Breast epithelium (tissue), 4 donors: ENCODE data around the gene ST8SIA2. TPM values are rescaled to one million over a fixed set of nuclear protein-coding genes. Genes with fewer than 3 reads are reported as not detected.

Experiments used
- DNase-seq, 2 donors: peaks; one replicate each; pipeline ENCODE4 v3.0.0-alpha.2; 2019; ENCODE audit warnings: low spot score in 2 of 2
- H3K27ac ChIP-seq, 2 donors: fragments of 200-600 bp; sonication (generic) in 1 of 2; one replicate each; pipeline ENCODE4 v1.5.1; 2016 to 2019; ENCODE audit warnings: mild to moderate bottlenecking in 1 of 2
- H3K27me3 ChIP-seq, 2 donors: fragments of 200-600 bp; sonication (generic) in 1 of 2; one replicate each; pipeline versions ENCODE4 v1.5.1 to v1.6.0; 2017 to 2019; ENCODE audit warnings: control low read depth in 1 of 2, mild to moderate bottlenecking in 1 of 2
- H3K36me3 ChIP-seq: fragments of 200-600 bp; one replicate; pipeline ENCODE4 v1.5.1; 2019
- H3K4me1 ChIP-seq, 2 donors: fragments of 200-600 bp; sonication (generic); one replicate each; pipeline ENCODE4 v1.5.1; 2016 to 2019; ENCODE audit warnings: control low read depth in 1 of 2
- H3K4me3 ChIP-seq, 3 donors: fragments of 200-600 bp; sonication (generic); 1 replicate in 2 of 3; 2 replicates in 1 of 3; pipeline ENCODE4 v1.5.1; 2016 to 2019; ENCODE audit warnings: mild to moderate bottlenecking in 3 of 3, moderate library complexity in 2 of 3
- H3K9me3 ChIP-seq, 2 donors: fragments of 200-600 bp; sonication (generic) in 1 of 2; one replicate each; pipeline ENCODE4 v1.5.1; 2016 to 2019; ENCODE audit warnings: control low read depth in 1 of 2
- CTCF ChIP-seq, 3 donors: fragments of 450-650 bp; IDR thresholded peaks; one replicate each; pipeline ENCODE4 v1.5.1; 2016 to 2017; ENCODE audit warnings: antibody characterized with exemption in 3 of 3, mild to moderate bottlenecking in 3 of 3, moderate library complexity in 3 of 3
- POLR2A ChIP-seq: fragments of 450-650 bp; IDR thresholded peaks from one replicate; pipeline ENCODE4 v1.6.1; 2016; ENCODE audit warnings: antibody characterized with exemption, mild to moderate bottlenecking, moderate library complexity
- POLR2AphosphoS5 ChIP-seq, 3 donors: sonication (generic); formaldehyde crosslinking; IDR thresholded peaks; one replicate each; pipeline ENCODE4 v1.6.1; 2017; ENCODE audit warnings: antibody characterized with exemption in 3 of 3
- intact Hi-C: fragments of 100-400 bp; cut with DNase I; formaldehyde crosslinking; loops from one replicate; pipeline ENCODE4 v1.15.1; 2023; ENCODE audit warnings: low total_unique reads
- total RNA-seq, 3 donors: library from RNA; depleted of rRNA; stranded (reverse); fragments of >200 nt; gene quantifications; one replicate each; pipeline ENCODE4 v1.1.0, GENCODE V29; 2016

ST8SIA2 gene
- total RNA-seq, 3 donors from 2014 or later, result 0.59 to 0.66 TPM; not detected in 1

- no peaks in the 10 kb centered on the region for H3K36me3 ChIP-seq
- DNase-seq, result no peak
- H3K4me1 ChIP-seq, result no peaks in the 10 kb centered on the region
- no peak overlapping the region for H3K4me3 ChIP-seq
- H3K9me3 ChIP-seq, result no peaks in the 10 kb centered on the region
- H3K27me3 ChIP-seq, result no peaks in the 10 kb centered on the region
- TF ChIP-seq CTCF (IDR thresholded peaks at IDR 0.05) (no peak), POLR2AphosphoS5 (IDR thresholded peaks at IDR 0.05) (no peak), POLR2A (no peak)
- H3K27ac ChIP-seq, result no peak overlapping the region
- intact Hi-C loops, result no loop called here
Measured at GRCh38 chr15:92430069-92430440, 36.4 kb downstream of the ST8SIA2 start.

GRCh38 chr15:92435145-92435544 is 41.5 kb downstream of the ST8SIA2 start:
- H3K4me3 ChIP-seq, result no peak overlapping the region
- no peak overlapping the region for H3K27ac ChIP-seq
- H3K27me3 ChIP-seq, result peaks cover 0 to 4% of the 10 kb centered on the region in 2 donors
- TF ChIP-seq CTCF (IDR thresholded peaks at IDR 0.05) (no peak), POLR2AphosphoS5 (IDR thresholded peaks at IDR 0.05) (no peak), POLR2A (no peak)
- no peak for DNase-seq
- H3K9me3 ChIP-seq, result no peaks in the 10 kb centered on the region
- intact Hi-C loops, result no loop called here
- no peaks in the 10 kb centered on the region for H3K4me1 ChIP-seq
- no peaks in the 10 kb centered on the region for H3K36me3 ChIP-seq

- Histone ChIP-seq H3K9me3 (no peaks in the 10 kb centered on the region), H3K27me3 (peaks cover 0 to 4% of the 10 kb centered on the region in 2 donors), H3K4me3 (no peak overlapping the region), H3K36me3 (no peaks in the 10 kb centered on the region), H3K4me1 (no peaks in the 10 kb centered on the region), H3K27ac (no peak overlapping the region)
- no peak for TF ChIP-seq CTCF (IDR thresholded peaks at IDR 0.05)
- TF ChIP-seq POLR2AphosphoS5 (IDR thresholded peaks at IDR 0.05), result no peak
- TF ChIP-seq POLR2A, result no peak
- DNase-seq, result no peak
- intact Hi-C loops, result no loop called here
Measured at GRCh38 chr15:92438471-92438870, 44.8 kb downstream of the ST8SIA2 start.

GRCh38 chr15:92443381-92443780 is 49.7 kb downstream of the ST8SIA2 start:
- Histone ChIP-seq H3K4me3 (no peak overlapping the region), H3K27me3 (no peaks in the 10 kb centered on the region), H3K27ac (no peak overlapping the region), H3K4me1 (no peaks in the 10 kb centered on the region), H3K36me3 (no peaks in the 10 kb centered on the region), H3K9me3 (no peaks in the 10 kb centered on the region)
- no peak for TF ChIP-seq POLR2A
- no peak for TF ChIP-seq CTCF (IDR thresholded peaks at IDR 0.05)
- no peak for TF ChIP-seq POLR2AphosphoS5 (IDR thresholded peaks at IDR 0.05)
- intact Hi-C loops, result no loop called here
- no peak for DNase-seq

- no peaks in the 10 kb centered on the region for H3K27me3 ChIP-seq
- DNase-seq, result no peak
- intact Hi-C loops, result no loop called here
- no peak overlapping the region for H3K4me3 ChIP-seq
- no peaks in the 10 kb centered on the region for H3K9me3 ChIP-seq
- H3K36me3 ChIP-seq, result no peaks in the 10 kb centered on the region
- H3K4me1 ChIP-seq, result no peaks in the 10 kb centered on the region
- no peak overlapping the region for H3K27ac ChIP-seq
- no peak for TF ChIP-seq POLR2A
- TF ChIP-seq CTCF (IDR thresholded peaks at IDR 0.05), result no peak
- TF ChIP-seq POLR2AphosphoS5 (IDR thresholded peaks at IDR 0.05), result no peak
Measured at GRCh38 chr15:92444631-92445030, 51.0 kb downstream of the ST8SIA2 start.
